Measurements from ENCODE around the gene POLR3G. TPM values are rescaled to one million over a fixed set of nuclear protein-coding genes. Genes with fewer than 3 reads are reported as not detected.

POLR3G gene
- total RNA-seq, 1 donor from 2014 or later, result 3.8 TPM

GRCh38 chr5:90529939-90530677 lies 55.4 kb downstream of the POLR3G start:
- peak; percentile 86 for DNase-seq (ENCODE audit: extremely low spot score, unreplicated experiment)
- Mint-ChIP-seq H3K4me3 (ENCODE audit: unreplicated experiment) (peak overlapping the region; percentile 99), H3K27ac (ENCODE audit: unreplicated experiment) (peak overlapping the region; percentile 93), H3K4me1 (ENCODE audit: unreplicated experiment) (peaks cover 28% of the 10 kb centered on the region), H3K27me3 (ENCODE audit: unreplicated experiment) (peaks cover 34% of the 10 kb centered on the region), H3K36me3 (ENCODE audit: unreplicated experiment) (peaks cover 9% of the 10 kb centered on the region), H3K9me3 (ENCODE audit: unreplicated experiment) (no peaks in the 10 kb centered on the region)
- TF ChIP-seq, protein P1, sequence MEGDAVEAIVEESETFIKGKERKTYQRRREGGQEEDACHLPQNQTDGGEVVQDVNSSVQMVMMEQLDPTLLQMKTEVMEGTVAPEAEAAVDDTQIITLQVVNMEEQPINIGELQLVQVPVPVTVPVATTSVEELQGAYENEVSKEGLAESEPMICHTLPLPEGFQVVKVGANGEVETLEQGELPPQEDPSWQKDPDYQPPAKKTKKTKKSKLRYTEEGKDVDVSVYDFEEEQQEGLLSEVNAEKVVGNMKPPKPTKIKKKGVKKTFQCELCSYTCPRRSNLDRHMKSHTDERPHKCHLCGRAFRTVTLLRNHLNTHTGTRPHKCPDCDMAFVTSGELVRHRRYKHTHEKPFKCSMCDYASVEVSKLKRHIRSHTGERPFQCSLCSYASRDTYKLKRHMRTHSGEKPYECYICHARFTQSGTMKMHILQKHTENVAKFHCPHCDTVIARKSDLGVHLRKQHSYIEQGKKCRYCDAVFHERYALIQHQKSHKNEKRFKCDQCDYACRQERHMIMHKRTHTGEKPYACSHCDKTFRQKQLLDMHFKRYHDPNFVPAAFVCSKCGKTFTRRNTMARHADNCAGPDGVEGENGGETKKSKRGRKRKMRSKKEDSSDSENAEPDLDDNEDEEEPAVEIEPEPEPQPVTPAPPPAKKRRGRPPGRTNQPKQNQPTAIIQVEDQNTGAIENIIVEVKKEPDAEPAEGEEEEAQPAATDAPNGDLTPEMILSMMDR (IDR thresholded peaks at IDR 0.05), result peak; percentile 84

- peaks cover 41% of the 10 kb centered on the region for H3K27me3 Mint-ChIP-seq (ENCODE audit: unreplicated experiment)
- TF ChIP-seq, protein P1 (IDR thresholded peaks at IDR 0.05), result no peak
- H3K36me3 Mint-ChIP-seq (ENCODE audit: unreplicated experiment), result peaks cover 7% of the 10 kb centered on the region
- no peak overlapping the region for H3K4me3 Mint-ChIP-seq (ENCODE audit: unreplicated experiment)
- H3K9me3 Mint-ChIP-seq (ENCODE audit: unreplicated experiment), result no peaks in the 10 kb centered on the region
- H3K27ac Mint-ChIP-seq (ENCODE audit: unreplicated experiment), result no peak overlapping the region
- peaks cover 26% of the 10 kb centered on the region for H3K4me1 Mint-ChIP-seq (ENCODE audit: unreplicated experiment)
- DNase-seq (ENCODE audit: extremely low spot score, unreplicated experiment), result no peak
Measured at GRCh38 chr5:90530736-90531487, 56.2 kb downstream of the POLR3G start.

DNA sequence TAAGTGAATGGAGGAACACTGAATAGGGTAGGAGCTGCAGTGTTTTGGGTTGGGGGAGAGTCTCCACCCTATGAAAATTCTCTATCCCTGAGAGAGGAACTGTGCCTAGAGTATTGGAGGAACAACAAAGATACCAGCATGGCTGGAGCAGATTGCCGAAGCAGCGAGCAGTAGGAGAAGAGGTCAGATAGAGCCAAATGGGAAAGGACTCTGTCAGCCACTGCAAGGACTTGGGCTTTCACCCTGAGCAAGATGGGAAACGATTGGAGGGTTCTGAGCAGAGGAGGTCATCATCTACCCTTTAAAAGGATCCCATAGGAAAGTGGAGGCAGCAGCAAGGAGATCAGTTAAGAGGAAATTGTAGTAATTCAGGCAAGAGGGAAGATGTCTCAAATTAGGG lies 59.1 kb downstream of the POLR3G start:
- H3K9me3 Mint-ChIP-seq (ENCODE audit: unreplicated experiment), result no peaks in the 10 kb centered on the region
- DNase-seq (ENCODE audit: extremely low spot score, unreplicated experiment), result no peak
- H3K4me3 Mint-ChIP-seq (ENCODE audit: unreplicated experiment), result no peak overlapping the region
- no peaks in the 10 kb centered on the region for H3K36me3 Mint-ChIP-seq (ENCODE audit: unreplicated experiment)
- H3K27me3 Mint-ChIP-seq (ENCODE audit: unreplicated experiment), result peaks cover 61% of the 10 kb centered on the region
- peaks cover 1% of the 10 kb centered on the region for H3K4me1 Mint-ChIP-seq (ENCODE audit: unreplicated experiment)
- TF ChIP-seq, protein P1 (IDR thresholded peaks at IDR 0.05), result no peak
- H3K27ac Mint-ChIP-seq (ENCODE audit: unreplicated experiment), result no peak overlapping the region

DNA sequence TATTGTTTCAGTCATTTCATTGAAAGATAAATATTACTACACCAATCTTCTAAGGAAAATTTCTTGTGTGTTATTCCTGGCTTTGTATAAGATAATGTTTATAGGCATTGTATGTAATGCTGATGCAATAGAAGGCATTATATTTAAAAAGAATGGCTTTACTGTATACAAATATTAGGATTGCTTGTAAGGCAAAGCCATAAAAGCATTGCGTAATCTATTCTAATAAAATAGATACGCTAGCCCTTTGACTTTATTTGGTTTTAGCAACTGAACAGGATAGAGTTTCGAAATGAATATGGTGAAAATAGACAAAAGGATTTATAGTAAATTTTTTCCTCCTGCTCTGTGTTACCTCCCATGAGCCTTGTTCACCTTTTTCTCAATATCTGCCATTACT lies 60.3 kb downstream of the POLR3G start:
- no peaks in the 10 kb centered on the region for H3K36me3 Mint-ChIP-seq (ENCODE audit: unreplicated experiment)
- TF ChIP-seq, protein P1 (IDR thresholded peaks at IDR 0.05), result no peak

More for the DNA sequence above, 60.3 kb downstream of the POLR3G start:
- Mint-ChIP-seq H3K27me3 (ENCODE audit: unreplicated experiment) (peaks cover 68% of the 10 kb centered on the region), H3K4me3 (ENCODE audit: unreplicated experiment) (no peak overlapping the region), H3K9me3 (ENCODE audit: unreplicated experiment) (no peaks in the 10 kb centered on the region), H3K27ac (ENCODE audit: unreplicated experiment) (no peak overlapping the region), H3K4me1 (ENCODE audit: unreplicated experiment) (peaks cover 1% of the 10 kb centered on the region)
- DNase-seq (ENCODE audit: extremely low spot score, unreplicated experiment), result no peak
